Daoy (cell line): ENCODE data around the gene ITLN1. TPM values are rescaled to one million over a fixed set of nuclear protein-coding genes. Genes with fewer than 3 reads are reported as not detected.
A peak's percentile ranks its signal among the peaks of the same experiment; 100 is the strongest.

Source experiments
- DNase-seq: peaks from one replicate; pipeline ENCODE4 v3.0.0-alpha.2; 2015; ENCODE audit warnings: low read depth
- total RNA-seq: library from RNA; depleted of rRNA; stranded (reverse); fragments of >200 nt; shearing (Covaris generic); gene quantifications from 2 replicates; pipeline ENCODE4 v1.2.3, GENCODE V29; 2014

Gene ITLN1
- total RNA-seq, 1 experiment from 2014 or later, result 0.11 TPM

GRCh38 chr1:160858507-160858906 lies 26.5 kb downstream of the ITLN1 start:
- DNase-seq, result no peak

DNA sequence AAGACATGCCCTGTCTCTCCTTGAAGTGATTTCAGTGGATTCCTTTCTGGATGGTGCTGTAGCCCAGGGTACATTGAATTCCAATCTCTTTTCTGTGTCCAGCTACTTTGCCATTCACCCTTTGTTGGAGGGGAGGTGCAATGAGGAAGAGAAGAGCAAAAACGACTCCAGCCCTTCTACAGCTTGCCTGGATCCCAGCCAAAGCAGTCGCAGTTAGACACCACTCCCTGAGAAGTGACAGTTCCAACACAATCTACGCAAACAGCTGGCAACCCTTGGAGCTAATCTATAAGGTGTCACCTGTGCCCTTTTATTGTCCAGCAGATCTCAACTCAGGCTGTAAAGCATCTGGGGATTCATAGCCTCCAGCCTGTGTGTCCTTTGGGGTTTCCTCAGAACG lies 26.9 kb downstream of the ITLN1 start:
- DNase-seq, result no peak

DNA sequence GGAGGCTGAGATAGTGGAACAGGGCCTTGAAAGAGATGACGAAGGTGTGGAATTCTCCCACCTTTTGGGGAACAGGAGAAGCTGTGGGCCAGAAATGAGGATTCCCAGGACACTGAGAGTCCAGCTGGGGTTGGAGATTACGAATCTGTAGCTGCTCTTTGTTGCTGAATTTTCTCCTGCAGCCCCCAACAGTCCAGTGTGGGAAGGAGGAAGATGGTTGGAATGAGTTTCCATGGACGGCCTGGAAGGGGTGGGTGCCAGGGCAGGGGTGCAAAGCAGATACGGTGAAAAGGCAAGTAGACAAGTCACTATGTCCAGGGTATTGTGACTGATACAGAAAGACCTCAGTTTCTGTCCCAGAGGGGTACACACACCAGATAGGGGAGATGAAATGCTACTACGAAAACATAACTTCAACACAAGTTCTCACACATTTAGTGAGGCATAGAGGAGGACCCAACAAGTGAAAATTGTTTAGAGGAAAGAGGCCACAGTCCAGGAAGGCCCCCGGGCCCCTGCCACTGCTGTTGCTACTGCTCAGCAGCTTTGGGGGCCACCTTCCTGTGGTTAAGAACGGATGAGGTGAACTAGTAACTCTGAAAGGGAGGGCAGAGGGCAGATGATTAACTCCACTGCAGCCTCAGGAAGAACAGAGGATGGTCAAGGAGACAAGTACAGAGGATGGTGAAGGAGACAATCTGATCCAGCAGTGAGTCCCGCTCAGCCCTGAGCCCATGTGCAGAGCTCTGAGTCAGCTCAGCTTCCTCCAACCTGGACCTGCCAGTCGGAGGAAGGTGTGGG lies 29.6 kb downstream of the ITLN1 start:
- DNase-seq, result no peak

DNA sequence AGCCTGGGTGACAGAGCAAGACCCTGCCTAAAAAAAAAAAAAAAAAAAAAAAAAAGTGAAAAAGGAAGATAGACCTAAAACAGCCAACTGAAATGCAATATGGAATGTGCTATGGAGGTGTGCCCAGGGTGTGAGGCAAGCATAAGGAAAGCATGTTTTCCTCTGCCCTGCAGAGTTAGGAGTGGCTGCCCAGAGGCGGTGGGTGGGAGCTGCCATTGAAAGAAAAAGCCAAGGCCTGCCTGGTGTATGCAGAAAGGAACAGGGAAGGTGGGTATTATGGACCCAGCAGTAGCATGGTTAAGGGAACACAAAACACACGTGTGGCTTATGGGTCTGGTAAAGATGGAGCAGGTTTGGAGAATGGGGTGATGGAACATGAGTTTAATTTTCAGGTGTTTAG lies 31.2 kb downstream of the ITLN1 start:
- no peak for DNase-seq

DNA sequence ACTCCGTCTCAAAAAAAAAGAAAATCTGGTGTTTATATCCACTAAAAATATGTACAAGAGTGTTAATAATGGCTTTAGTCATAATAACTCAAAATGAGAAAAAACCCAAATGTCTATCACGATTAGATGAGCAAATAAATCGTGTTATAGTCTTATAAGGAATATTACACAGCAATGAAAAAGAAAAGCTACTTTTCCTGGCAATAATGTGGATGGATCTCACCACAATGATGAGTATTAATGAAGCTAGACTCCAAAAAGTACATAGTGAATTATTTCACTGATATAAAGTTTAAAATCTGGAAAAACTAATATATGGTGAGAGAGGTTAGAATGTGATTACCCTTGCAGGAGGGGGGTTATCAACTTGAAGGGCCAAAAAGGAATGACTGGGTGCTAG lies 32.0 kb downstream of the ITLN1 start:
- no peak for DNase-seq

DNA sequence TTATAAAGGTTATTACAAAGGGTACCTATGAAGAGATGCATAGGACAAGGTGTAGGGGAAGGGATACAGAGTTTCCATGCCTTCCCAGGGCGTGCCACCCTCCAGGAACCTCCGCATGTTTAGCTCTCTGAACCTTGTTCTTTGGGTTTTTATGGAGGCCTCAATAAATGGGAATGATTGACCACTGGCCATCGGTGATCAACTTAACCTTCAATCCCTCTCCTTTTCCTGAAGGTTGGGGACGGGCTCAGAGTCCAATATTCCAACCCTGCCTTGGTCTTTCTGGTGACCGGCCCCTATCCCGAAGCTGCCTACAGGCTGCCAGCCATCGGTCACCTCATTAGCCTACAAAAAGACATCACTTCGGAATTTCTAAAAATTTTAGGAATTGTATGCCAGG lies 34.0 kb downstream of the ITLN1 start:
- no peak for DNase-seq

DNA sequence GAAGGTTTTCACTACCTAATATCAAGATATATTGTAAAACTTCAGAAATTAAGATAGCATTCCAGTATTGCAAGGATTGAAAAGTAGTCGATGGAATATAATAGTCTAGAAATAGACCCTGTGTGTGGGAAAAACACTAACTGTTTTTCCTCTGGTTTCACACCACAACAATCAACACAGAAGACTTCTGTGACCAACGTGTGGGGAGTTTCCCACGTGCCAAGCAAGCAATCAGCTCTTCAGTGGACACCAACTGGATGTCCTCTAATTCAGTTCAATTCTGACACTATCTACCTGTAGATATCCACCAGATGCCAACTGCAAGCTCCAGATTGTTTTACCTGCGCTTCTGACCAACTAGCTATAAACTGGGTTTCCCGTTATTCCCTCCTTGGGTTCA lies 34.4 kb downstream of the ITLN1 start:
- no peak for DNase-seq

DNA sequence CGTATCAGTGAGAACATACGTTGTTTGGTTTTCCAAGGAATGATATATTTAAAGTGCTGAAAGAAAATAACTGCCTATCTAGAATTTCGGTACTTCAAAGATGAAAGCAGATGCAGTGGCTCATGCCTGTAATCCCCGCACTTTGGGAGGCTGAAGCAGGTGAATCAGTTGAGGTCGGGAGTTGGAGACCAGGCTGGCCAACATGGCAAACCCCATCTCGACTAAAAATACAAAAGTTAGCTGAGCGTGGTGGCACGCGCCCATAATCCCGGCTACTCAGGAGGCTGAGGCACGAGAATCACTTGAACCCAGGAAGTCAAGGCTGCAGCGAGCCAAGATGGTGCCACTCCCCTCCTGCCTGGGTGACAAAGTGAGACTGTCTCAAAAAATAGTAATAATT lies 38.7 kb downstream of the ITLN1 start:
- no peak for DNase-seq

DNA sequence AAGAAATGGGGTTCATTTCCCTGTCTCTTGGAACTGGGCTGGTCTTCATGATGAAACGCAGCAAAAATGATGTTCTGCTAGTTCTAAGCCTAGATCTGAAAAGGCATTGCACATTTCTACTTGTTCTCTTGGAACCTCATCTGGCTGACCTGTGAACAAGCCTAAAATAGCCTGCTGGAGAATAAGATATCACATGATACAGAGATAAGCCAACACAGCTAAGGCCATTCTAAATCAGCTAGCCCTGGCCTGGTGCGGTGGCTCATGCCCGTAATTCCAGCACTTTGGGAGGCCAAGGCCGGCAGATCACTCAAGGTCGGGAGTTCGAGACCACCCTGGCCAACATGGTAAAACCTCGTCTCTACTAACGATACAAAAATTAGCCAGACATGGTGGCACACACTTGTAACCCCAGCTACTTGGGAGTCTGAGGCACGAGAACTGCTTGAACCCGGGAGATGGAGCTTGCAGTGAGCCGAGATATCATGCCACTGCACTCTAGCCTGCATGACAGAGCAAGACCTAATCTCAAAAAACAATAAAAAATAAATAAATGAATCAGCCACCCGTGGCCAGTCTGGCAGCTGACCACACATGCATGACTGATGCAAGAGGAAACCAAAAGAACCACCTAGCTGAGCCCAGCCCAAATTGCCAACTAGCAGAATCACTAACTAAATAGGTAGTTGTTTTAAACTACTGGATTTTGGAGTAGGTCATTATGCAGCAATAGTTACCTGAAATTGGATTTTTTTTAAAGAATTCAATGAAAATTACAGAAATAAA lies 40.3 kb downstream of the ITLN1 start:
- DNase-seq, result peak; percentile 48

GRCh38 chr1:160841079-160841478 lies 43.9 kb downstream of the ITLN1 start:
- DNase-seq, result no peak

DNA sequence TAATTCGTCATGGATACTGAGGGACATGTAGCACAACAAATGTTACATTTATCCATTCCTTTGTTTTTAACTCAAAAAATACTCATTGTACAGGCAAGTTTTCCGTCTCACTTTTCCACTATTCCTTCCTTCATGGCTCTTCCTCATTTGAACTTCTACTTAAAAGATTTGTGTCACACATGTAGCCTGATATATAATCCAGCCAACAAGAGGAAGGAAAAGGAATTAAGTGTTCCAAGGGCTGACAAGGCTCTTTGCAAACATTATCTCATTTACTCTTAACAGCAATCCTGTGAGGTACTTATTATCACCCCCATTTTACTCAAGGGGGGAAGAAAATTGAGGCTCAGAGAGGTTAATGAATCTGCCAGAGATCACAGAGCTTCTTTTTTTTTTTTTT lies 45.2 kb downstream of the ITLN1 start:
- no peak for DNase-seq

DNA sequence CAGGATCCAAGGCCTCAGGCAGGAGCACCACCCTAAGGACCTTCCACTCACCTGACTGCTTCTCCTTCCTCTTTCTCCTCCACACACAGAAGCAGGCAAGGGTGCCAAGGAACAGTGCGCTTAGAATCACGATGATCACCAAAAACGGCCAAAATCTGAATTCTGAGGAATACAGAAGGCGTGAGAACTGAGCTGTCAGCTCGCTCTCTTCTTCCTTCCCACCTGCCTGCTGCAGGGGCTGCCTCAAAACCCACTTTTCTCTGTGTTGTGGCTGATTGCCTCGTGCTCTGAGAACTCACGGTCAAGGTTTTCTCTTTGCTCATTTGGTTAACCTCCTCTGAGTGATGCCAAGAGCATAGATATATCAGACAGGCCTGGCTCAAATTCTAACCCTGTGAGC lies 46.1 kb downstream of the ITLN1 start:
- no peak for DNase-seq

GRCh38 chr1:160837558-160838205 lies 47.3 kb downstream of the ITLN1 start:
- peak; percentile 71 for DNase-seq

DNA sequence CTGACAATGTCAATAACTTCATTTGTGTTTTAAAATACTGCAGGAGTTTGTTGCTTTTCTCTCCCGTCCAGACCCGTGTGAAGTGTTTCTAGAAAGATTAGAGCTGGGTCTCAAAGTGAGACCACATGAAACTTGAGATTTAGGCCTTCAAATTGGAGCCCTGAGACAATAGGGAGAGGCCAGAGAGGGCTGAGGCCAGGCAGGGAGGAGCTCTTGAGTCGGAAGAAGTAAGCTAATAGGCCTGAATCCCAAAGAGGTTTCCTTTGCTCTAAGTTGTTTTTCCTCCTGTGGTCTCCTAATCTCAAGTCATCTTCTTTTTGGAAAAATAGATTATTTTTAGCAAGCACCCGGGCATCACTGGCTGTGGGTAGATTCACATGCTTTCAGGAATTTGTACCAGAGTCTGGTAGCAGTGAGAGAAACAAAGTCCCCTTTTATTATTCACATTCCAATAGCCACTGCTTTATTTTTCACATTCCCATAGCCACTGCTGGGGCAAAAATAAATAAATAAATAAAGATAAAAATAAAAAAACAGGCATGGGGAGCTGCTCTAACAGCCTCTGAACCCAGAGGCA lies 47.9 kb downstream of the ITLN1 start:
- DNase-seq, result no peak

DNA sequence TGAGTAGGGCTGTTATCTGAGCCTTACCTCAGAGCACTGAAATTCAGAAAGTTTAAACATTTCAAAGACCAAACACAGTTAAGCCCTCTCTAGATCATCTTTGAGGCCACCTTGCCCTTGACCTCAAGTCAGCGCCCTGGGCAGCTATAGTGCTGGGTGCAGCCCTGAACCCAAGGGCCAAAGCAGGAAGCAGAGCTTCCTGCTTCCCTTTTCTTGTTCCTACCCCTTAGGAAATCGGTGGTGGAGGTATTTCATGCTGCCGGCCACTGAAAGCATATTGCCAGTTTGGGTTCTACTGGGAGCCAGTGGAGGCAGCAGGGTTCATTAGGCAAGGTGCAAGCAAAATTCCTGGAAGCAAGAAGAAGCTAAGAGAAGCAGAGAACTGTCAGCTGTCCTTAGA lies 48.4 kb downstream of the ITLN1 start:
- no peak for DNase-seq

GRCh38 chr1:160835751-160836150 lies 49.2 kb downstream of the ITLN1 start:
- DNase-seq, result no peak

DNA sequence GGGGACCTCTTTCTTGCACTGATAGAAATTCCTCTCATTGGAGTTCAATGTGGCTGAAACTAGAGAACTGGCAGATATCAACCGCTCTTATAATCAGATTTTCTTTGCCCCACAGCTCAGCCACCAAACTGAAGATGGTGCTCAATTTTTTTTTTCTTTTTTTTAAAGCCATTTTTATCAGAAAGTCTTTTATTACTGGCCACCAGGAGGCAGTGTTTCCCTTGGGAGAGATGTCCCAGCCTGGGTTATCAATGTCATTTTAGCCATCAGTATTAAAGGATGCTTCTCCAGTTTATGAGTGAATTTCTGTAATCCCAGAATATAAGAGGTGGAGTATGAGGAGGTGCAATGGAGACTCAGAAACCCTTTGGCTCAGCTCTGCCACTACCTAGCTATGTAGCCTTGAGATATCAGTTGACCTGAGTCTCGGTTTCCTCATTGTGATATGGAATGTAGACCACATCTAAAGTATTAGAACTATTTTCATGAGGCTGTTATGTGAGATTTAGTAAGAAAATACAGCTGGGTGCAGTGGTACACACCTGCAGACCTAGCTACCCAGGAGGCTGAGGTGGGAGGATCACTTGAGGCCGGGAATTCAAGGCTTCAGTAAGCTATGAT lies 49.9 kb downstream of the ITLN1 start:
- DNase-seq, result peak; percentile 57

- DNase-seq, result peak; percentile 70
Observed at GRCh38 chr1:160830321-160831153, 54.4 kb downstream of the ITLN1 start.

DNA sequence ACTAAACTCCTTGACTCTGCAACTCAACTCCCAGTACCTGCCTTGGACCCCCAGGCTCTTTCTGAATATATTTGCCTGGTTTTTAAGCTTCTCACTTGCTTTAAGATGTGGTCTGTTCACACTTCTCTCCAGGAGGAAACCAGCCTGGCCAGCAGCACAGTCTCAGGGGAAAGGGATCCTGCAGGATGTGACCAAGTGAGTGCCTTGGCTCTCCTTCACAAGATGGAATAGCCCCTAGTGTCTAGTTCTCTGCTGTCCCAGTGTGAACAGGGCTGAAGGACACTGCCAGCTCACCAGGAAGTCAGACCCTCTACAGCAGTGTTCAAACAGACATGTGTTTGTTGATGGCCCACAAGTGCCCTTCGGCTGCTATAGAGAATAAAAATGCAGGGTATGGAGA lies 55.2 kb downstream of the ITLN1 start:
- DNase-seq, result no peak

GRCh38 chr1:160827418-160827817 lies 57.6 kb downstream of the ITLN1 start:
- peak; percentile 15 for DNase-seq

GRCh38 chr1:160826546-160826945 lies 58.4 kb downstream of the ITLN1 start:
- peak; percentile 71 for DNase-seq
